GM12873 (cell line): ENCODE data around the gene PNLIPRP2.

ENCODE experiments used
- TF ChIP-seq, protein P1 (sequence below): IDR thresholded peaks from 2 replicates; pipeline ENCODE4 v1.5.1; 2012; ENCODE audit warnings: low read depth, mild to moderate bottlenecking, moderate library complexity, low read length, control low read depth; ENCODE audit not compliant: insufficient read depth; ENCODE audit errors: missing control alignments

Gene PNLIPRP2

DNA sequence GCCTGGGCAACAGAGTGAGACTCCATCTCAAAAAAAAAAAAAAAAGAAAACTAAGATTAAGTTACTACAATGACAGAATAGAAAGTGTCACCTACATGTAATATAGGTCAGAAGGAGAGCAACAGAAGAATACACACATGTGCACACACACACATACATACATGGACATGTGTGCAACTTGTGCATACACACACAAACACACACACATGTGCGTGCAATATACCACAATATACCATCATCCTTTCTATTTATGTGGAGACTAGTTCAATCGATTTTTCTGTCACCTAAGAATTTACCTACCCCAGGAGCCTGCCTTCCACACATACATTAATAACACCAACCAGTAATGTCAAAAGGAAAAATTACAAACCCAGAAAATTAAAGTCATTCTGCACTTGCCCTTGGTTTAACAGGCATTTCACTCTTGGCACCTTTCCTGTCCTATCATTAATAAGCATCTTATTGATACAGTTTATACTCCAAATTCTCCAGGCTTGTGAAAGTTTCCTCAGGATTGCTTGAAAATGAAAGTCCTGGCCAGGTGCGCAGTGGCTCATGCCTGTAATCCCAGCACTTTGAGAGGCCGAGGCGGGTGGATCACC is 27.5 kb upstream of the PNLIPRP2 start:
- TF ChIP-seq, protein P1, sequence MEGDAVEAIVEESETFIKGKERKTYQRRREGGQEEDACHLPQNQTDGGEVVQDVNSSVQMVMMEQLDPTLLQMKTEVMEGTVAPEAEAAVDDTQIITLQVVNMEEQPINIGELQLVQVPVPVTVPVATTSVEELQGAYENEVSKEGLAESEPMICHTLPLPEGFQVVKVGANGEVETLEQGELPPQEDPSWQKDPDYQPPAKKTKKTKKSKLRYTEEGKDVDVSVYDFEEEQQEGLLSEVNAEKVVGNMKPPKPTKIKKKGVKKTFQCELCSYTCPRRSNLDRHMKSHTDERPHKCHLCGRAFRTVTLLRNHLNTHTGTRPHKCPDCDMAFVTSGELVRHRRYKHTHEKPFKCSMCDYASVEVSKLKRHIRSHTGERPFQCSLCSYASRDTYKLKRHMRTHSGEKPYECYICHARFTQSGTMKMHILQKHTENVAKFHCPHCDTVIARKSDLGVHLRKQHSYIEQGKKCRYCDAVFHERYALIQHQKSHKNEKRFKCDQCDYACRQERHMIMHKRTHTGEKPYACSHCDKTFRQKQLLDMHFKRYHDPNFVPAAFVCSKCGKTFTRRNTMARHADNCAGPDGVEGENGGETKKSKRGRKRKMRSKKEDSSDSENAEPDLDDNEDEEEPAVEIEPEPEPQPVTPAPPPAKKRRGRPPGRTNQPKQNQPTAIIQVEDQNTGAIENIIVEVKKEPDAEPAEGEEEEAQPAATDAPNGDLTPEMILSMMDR = no peak

DNA sequence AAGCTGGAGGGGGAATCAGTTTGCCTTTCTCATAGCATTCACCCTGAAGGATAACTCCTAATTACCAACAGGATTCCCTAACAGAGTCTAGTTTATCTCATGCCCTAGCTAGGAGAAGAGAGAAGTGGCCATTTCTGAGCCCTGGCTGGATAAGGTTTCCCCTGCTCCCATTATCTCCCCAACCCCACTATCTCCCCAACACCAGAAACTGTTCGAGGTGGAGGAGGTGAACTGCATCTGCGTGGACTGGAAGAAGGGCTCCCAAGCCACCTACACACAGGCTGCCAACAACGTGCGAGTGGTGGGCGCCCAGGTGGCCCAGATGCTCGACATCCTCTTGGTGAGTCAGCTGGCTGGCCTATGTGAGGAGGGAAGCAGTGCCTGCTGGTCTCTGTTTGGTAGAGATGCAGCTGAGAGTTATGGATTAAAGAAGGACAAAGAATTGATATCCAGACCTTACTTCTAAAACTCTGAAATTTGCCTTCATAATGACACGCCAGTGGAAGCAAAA is 26.2 kb upstream of the PNLIPRP2 start:
- TF ChIP-seq, protein P1 = no peak

DNA sequence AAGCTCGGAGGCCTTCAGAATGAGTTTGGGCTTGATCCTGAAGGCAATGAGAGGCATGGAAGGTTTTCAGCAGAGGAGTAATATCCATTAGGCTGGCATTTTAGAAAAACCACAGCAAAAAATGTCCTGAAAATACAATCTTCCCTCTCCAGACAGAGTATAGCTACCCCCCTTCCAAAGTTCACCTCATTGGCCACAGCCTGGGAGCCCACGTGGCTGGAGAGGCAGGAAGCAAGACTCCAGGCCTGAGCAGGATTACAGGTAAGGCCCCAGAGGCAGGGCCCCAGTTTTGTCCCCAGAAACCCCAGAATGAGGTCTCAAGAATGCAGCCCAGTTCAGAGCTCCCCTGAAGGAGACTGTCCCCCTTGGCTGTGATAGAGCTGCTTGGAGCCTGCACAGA is 24.7 kb upstream of the PNLIPRP2 start:
- TF ChIP-seq, protein P1 = no peak

DNA sequence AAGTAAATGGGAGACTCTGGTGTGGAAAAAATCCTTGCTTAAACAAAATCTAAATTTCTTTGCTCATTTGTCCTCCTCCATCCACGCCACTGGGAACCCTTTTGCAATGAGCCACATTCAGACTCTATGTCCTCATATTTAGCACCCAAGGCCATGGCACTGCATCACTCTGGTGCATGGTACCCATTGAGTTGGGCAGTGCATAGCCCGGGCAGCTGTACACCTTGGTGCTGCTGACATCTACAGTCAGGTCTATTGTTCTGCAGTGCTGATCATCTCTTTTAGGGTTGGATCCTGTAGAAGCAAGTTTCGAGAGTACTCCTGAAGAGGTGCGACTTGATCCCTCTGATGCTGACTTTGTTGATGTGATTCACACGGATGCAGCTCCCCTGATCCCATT is 23.2 kb upstream of the PNLIPRP2 start:
- TF ChIP-seq, protein P1 = no peak

DNA sequence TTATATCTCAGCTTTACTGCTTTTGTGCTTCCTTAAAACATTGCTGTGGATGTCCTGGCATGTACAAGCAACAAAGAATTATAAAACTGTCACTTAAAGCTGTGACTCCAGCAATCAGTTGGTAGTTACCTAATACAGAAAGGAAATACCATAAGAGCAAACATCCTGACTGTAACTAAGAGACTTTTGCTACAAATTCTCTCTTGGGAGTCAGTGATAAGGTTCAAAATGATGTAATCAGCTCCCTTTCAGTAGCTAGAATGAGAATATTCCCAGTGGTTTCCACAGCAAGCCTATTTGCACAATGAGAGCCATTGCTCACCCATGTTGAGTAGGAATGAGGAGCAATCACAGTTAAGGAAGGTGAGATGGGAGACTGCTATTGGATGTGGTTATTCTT is 22.4 kb upstream of the PNLIPRP2 start:
- TF ChIP-seq, protein P1 = no peak

DNA sequence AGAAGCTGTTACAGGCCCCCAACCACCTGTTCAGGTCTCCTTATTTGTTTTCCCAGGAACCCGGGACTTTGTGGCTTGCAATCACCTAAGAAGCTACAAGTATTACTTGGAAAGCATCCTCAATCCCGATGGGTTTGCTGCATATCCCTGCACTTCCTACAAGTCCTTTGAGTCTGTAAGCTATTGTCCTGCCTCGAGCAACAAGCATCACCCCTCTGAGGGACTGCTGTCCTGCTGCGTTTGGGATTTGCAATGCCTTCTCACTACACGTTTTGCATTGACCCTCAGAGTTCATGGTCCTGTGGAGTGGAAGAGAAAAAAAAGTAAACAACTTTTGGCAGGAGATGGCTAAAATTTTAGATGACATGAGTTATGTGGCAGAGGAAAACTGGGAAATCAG is 20.8 kb upstream of the PNLIPRP2 start:
- TF ChIP-seq, protein P1 = no peak

DNA sequence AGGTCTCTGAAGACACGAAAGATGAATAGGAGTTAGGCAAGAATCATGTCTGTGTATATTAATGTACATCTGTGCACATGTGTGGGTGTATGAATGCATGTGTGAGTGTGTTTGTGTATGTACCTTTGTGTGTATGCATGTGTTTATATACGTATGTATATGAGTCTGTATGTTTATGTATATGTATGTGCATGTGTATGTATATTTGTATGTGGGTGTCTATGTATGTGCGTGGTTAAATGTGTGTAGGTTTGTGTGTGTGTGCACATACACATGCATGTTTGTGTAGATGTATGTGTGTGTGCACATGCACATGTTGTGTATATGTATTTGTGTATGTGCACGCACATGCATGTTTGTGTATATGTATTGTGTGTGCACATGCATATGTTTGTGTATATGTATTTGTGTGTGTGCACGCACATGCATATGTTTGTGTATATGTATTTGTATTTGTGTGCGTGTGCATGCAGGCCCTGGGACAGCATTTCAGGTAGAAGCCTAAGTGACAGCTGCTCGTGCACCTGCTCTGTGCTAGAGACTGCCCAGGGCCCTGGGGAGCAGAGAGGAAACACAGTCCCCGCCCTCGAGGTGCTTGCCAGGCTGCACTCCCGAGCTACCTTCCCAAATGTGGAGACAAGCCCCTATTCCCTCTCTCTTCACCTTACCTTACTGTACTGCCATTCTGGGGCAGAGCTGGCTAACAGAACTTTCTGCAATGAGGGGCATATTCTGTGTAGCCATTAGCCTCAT is 17.9 kb upstream of the PNLIPRP2 start:
- TF ChIP-seq, protein P1 = no peak
